ENCODE measurements around the gene TUB. TPM values are rescaled to one million over a fixed set of nuclear protein-coding genes. Genes with fewer than 3 reads are reported as not detected.

Gene TUB
- total RNA-seq, 1 donor from 2014 or later: 2.8 TPM

GRCh38 chr11:8033305-8034105, 47.5 kb upstream of the TUB start:
- peaks cover 13% of the 10 kb centered on the region for H3K27me3 Mint-ChIP-seq (ENCODE audit: unreplicated experiment)
- peak; percentile 76 for DNase-seq
- no peaks in the 10 kb centered on the region for H3K36me3 Mint-ChIP-seq (ENCODE audit: unreplicated experiment)
- H3K4me3 Mint-ChIP-seq (ENCODE audit: unreplicated experiment): peak overlapping the region; percentile 42
- no peak overlapping the region for H3K27ac Mint-ChIP-seq (ENCODE audit: unreplicated experiment)
- peak; percentile 79 for TF ChIP-seq CTCF (IDR thresholded peaks at IDR 0.05; ENCODE audit: partially characterized antibody, unreplicated experiment)
- peaks cover 22% of the 10 kb centered on the region for H3K4me1 Mint-ChIP-seq (ENCODE audit: low read depth, unreplicated experiment)
- peaks cover 4% of the 10 kb centered on the region for H3K9me3 Mint-ChIP-seq (ENCODE audit: unreplicated experiment)

DNA sequence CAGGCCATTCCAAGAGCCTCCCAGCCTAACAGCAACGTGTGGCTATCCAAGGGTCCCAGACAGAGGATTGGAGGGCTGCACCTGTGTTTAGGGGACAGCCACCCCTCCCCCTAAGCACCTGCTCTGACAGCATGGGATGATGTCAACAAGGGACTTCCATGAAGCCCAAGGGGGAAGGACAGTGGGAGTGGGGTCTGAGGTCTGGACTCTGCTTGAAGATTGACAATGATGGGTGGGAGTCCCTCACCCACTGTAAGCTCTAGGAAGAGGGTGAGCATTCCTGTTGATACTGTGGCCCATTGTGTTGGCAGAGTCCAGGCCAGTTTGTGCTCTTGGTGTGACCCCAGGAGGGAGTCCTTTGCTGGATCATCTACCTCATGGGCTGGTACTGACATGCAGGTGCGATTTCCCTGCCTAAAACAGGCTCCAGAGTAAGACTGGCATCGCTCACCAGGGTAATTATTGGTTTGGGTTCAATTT, 46.9 kb upstream of the TUB start:
- H3K9me3 Mint-ChIP-seq (ENCODE audit: unreplicated experiment): peaks cover 4% of the 10 kb centered on the region
- H3K4me1 Mint-ChIP-seq (ENCODE audit: low read depth, unreplicated experiment): peaks cover 25% of the 10 kb centered on the region
- H3K27me3 Mint-ChIP-seq (ENCODE audit: unreplicated experiment): peaks cover 13% of the 10 kb centered on the region
- no peak for DNase-seq
- H3K27ac Mint-ChIP-seq (ENCODE audit: unreplicated experiment): no peak overlapping the region
- no peaks in the 10 kb centered on the region for H3K36me3 Mint-ChIP-seq (ENCODE audit: unreplicated experiment)
- H3K4me3 Mint-ChIP-seq (ENCODE audit: unreplicated experiment): no peak overlapping the region
- TF ChIP-seq CTCF (IDR thresholded peaks at IDR 0.05; ENCODE audit: partially characterized antibody, unreplicated experiment): no peak

DNA sequence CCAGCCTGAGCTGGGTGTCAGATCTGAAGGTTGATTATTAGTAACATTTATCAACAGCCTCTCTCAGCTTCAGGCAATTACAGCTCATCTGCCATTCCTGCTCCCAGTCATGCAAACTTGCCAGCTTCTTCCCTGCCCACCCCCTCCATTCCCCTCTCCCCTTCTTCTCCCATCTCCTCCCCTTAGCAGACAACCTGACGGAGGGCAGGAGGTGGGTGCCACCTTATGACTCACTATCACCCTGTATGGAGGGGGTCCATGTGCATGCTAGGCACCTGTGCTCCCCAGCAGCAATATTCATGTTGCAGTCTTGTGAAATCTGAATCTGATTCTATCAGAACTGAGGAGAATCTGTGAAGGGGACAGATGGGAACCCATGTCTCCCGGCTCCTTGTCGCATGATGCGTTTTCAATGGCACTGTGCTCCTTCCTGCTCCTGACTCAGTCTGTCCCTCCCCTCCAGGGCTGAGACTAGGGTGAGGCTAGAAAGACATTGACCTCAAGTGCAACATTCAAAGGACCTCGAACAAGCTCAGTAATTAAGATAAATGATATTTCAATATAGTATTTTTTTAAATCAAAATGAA, 46.3 kb upstream of the TUB start:
- Mint-ChIP-seq H3K27me3 (ENCODE audit: unreplicated experiment) (peaks cover 14% of the 10 kb centered on the region), H3K36me3 (ENCODE audit: unreplicated experiment) (no peaks in the 10 kb centered on the region), H3K27ac (ENCODE audit: unreplicated experiment) (no peak overlapping the region), H3K4me1 (ENCODE audit: low read depth, unreplicated experiment) (peaks cover 25% of the 10 kb centered on the region), H3K9me3 (ENCODE audit: unreplicated experiment) (peaks cover 4% of the 10 kb centered on the region), H3K4me3 (ENCODE audit: unreplicated experiment) (no peak overlapping the region)
- no peak for DNase-seq
- TF ChIP-seq CTCF (IDR thresholded peaks at IDR 0.05; ENCODE audit: partially characterized antibody, unreplicated experiment): no peak

DNA sequence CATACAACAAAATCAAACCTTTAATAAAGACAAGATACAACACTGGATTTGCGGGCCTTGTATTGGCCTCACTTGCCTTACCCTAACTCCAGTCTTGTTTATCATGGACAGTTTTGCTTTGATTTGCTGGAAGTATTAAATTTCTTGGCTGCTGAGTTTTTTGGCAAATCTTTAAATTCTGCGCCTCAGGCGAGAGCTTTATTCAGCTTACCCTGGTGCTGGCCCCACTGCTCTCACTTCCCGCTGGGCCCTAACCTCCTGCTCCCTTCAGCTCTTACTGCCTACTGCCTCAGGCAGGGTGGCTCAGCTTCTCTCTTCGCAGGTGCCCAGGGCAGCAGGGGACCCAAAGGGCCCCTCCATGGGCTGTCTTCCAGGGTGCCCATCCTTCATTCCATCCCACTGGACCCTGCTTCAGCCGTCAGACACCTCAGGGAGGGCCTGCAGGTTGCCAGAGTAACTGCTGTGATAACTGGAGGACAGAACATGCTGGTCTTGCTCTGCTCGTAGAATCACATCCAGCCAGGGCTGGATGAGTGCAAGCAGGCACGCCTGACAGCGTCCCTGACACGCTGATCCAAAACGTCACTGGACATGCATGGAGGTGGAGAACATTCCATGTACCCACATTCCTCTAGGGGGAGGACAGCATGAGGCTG, 45.7 kb upstream of the TUB start:
- Mint-ChIP-seq H3K9me3 (ENCODE audit: unreplicated experiment) (peaks cover 4% of the 10 kb centered on the region), H3K27ac (ENCODE audit: unreplicated experiment) (peak overlapping the region; percentile 52), H3K4me1 (ENCODE audit: low read depth, unreplicated experiment) (peaks cover 25% of the 10 kb centered on the region), H3K36me3 (ENCODE audit: unreplicated experiment) (no peaks in the 10 kb centered on the region), H3K27me3 (ENCODE audit: unreplicated experiment) (peaks cover 10% of the 10 kb centered on the region), H3K4me3 (ENCODE audit: unreplicated experiment) (peak overlapping the region; percentile 26)
- no peak for TF ChIP-seq CTCF (IDR thresholded peaks at IDR 0.05; ENCODE audit: partially characterized antibody, unreplicated experiment)
- no peak for DNase-seq

Measured in glutamatergic neuron (in vitro differentiated cells).